Measurements from ENCODE around the gene MAP2K6. TPM values are rescaled to one million over a fixed set of nuclear protein-coding genes. Genes with fewer than 3 reads are reported as not detected.

The MAP2K6 gene
- total and polyA plus RNA-seq, 2 donors (not counting 3 experiments of a cell fraction or from before 2014, with no cell fraction given), result 5.9 to 13.9 TPM

GRCh38 chr17:69443138-69443537, 28.6 kb downstream of the MAP2K6 start:
- Histone ChIP-seq H3K4me3 (replicated peaks in 1 of 3; ENCODE audit: insufficient read depth in 1 of 3, low read depth in 1 of 3, low read length in 3 of 3) (no peak overlapping the region), H3K27me3 (ENCODE audit: control insufficient read depth in 2 of 2, insufficient read depth in 2 of 2, low read length in 2 of 2) (no peaks in the 10 kb centered on the region), H3K36me3 (ENCODE audit: control insufficient read depth in 2 of 2, extremely low read depth in 1 of 2, insufficient read depth in 2 of 2, low read length in 2 of 2) (no peaks in the 10 kb centered on the region), H3K9ac (replicated peaks; ENCODE audit: extremely low read depth, insufficient read depth, low read length) (no peak overlapping the region), H3K4me2 (ENCODE audit: insufficient read depth, low read length) (no peak overlapping the region), H2AFZ (ENCODE audit: low read depth, low read length) (no peak overlapping the region), H3K4me1 (ENCODE audit: control insufficient read depth, extremely low read depth, insufficient read depth, low read length) (peaks cover 15% of the 10 kb centered on the region), H3K9me1 (replicated peaks; ENCODE audit: control insufficient read depth, extremely low read depth, insufficient read depth, low read length) (no peaks in the 10 kb centered on the region), H3K79me2 (ENCODE audit: control insufficient read depth, insufficient read depth, low read length) (no peaks in the 10 kb centered on the region), H4K20me1 (replicated peaks; ENCODE audit: control insufficient read depth, extremely low read depth, insufficient read depth, low read length) (no peaks in the 10 kb centered on the region), H3K9me3 (replicated peaks; ENCODE audit: control insufficient read depth, insufficient read depth, low read length) (no peaks in the 10 kb centered on the region), H3K27ac (ENCODE audit: insufficient read depth, low read depth, low read length) (no peak overlapping the region)
- TF ChIP-seq MYC (IDR thresholded peaks at IDR 0.05; ENCODE audit: low read depth, low read length) (no peak), POLR2A (IDR thresholded peaks at IDR 0.05; ENCODE audit: low read depth, low read length) (no peak)
- dilution Hi-C loops (cut with MboI; ENCODE audit: extremely low pct_ligation_motif_present, low sequenced_read_pairs) (no loop called here), intact Hi-C loops (cut with micrococcal nuclease) (no loop called here)
- FAIRE-seq, result no peak
- DNase-seq (ENCODE audit: low read depth, low spot score), result no peak
- CTCF ChIA-PET, result no interaction called here
- POLR2A ChIA-PET, result no interaction called here
- no TSS peak for BruUV-seq (replicated peaks)

GRCh38 chr17:69444023-69444422, 29.5 kb downstream of the MAP2K6 start:
- no peak overlapping the region for H2AFZ ChIP-seq (ENCODE audit: low read depth, low read length)
- intact Hi-C loops (cut with micrococcal nuclease), result no loop called here
- no peaks in the 10 kb centered on the region for H3K79me2 ChIP-seq (ENCODE audit: control insufficient read depth, insufficient read depth, low read length)
- DNase-seq (ENCODE audit: low read depth, low spot score) (no peak), FAIRE-seq (no peak)
- no TSS peak for BruUV-seq (replicated peaks)
- H3K36me3 ChIP-seq (ENCODE audit: control insufficient read depth in 2 of 2, extremely low read depth in 1 of 2, insufficient read depth in 2 of 2, low read length in 2 of 2), result no peaks in the 10 kb centered on the region
- CTCF ChIA-PET, result interaction anchor here (1.9 to 3.1 kb wide), 3 partner anchors 11 to 109 kb away, joined by 7 to 18 read pairs (median 10); no protein-coding TSS in a partner anchor
- no peak overlapping the region for H3K27ac ChIP-seq (ENCODE audit: insufficient read depth, low read depth, low read length)
- TF ChIP-seq GATA2 (IDR thresholded peaks at IDR 0.05; ENCODE audit: insufficient read depth, insufficient read length, low read depth, low read length) (no peak), FOS (IDR thresholded peaks at IDR 0.05; ENCODE audit: borderline replicate concordance, insufficient read depth, low read length) (no peak), CTCF (IDR thresholded peaks at IDR 0.05; ENCODE audit: extremely low read depth in 1 of 2, insufficient read depth in 1 of 2, low read depth in 1 of 2, low read length in 2 of 2) (no peak), MAX (IDR thresholded peaks at IDR 0.05; ENCODE audit: insufficient read depth, insufficient read length) (no peak), POLR2A (IDR thresholded peaks at IDR 0.05; ENCODE audit: low read depth, low read length) (no peak), EZH2 (IDR thresholded peaks at IDR 0.05; ENCODE audit: borderline replicate concordance, low read depth, low read length, severe bottlenecking) (no peak), MYC (IDR thresholded peaks at IDR 0.05; ENCODE audit: low read depth, low read length) (no peak), JUN (IDR thresholded peaks at IDR 0.05; ENCODE audit: borderline replicate concordance, insufficient read depth, insufficient read length, low read depth) (no peak), POLR2AphosphoS5 (IDR thresholded peaks at IDR 0.05; ENCODE audit: insufficient read depth, low read depth, low read length) (no peak)
- no peaks in the 10 kb centered on the region for H3K9me3 ChIP-seq (replicated peaks; ENCODE audit: control insufficient read depth, insufficient read depth, low read length)
- no peak overlapping the region for H3K4me2 ChIP-seq (ENCODE audit: insufficient read depth, low read length)
- H3K27me3 ChIP-seq (ENCODE audit: control insufficient read depth in 2 of 2, insufficient read depth in 2 of 2, low read length in 2 of 2), result no peaks in the 10 kb centered on the region
- H3K9ac ChIP-seq (replicated peaks; ENCODE audit: extremely low read depth, insufficient read depth, low read length), result no peak overlapping the region
- dilution Hi-C loops (cut with MboI; ENCODE audit: extremely low pct_ligation_motif_present, low sequenced_read_pairs), result no loop called here
- no peak overlapping the region for H3K4me3 ChIP-seq (replicated peaks in 1 of 3; ENCODE audit: insufficient read depth in 1 of 3, low read depth in 1 of 3, low read length in 3 of 3)
- H3K9me1 ChIP-seq (replicated peaks; ENCODE audit: control insufficient read depth, extremely low read depth, insufficient read depth, low read length), result no peaks in the 10 kb centered on the region
- H4K20me1 ChIP-seq (replicated peaks; ENCODE audit: control insufficient read depth, extremely low read depth, insufficient read depth, low read length), result no peaks in the 10 kb centered on the region
- POLR2A ChIA-PET, result no interaction called here
- H3K4me1 ChIP-seq (ENCODE audit: control insufficient read depth, extremely low read depth, insufficient read depth, low read length), result peaks cover 19% of the 10 kb centered on the region

Measured in endothelial cell of umbilical vein (primary cell).